ENCODE results near the gene CACNA2D3. TPM values are rescaled to one million over a fixed set of nuclear protein-coding genes. Genes with fewer than 3 reads are reported as not detected.

CACNA2D3 gene
- total RNA-seq, 1 donor from 2014 or later = 17.2 TPM

- Histone ChIP-seq H3K36me3 (no peaks in the 10 kb centered on the region), H3K27me3 (no peaks in the 10 kb centered on the region), H3K4me3 (no peak overlapping the region), H3K4me1 (no peaks in the 10 kb centered on the region), H3K9me3 (no peaks in the 10 kb centered on the region), H3K27ac (no peak overlapping the region)
- TF ChIP-seq POLR2A (IDR thresholded peaks at IDR 0.05) (no peak), POLR2AphosphoS5 (IDR thresholded peaks at IDR 0.05; ENCODE audit: insufficient read depth in 1 of 2, low read depth in 1 of 2) (no peak), CTCF (IDR thresholded peaks at IDR 0.05) (no peak)
- intact Hi-C loops (cut with DNase I) = no loop called here
- no peak for DNase-seq (ENCODE audit: extremely low spot score in 2 of 2)
Measured at GRCh38 chr3:54259636-54260035, 137.3 kb downstream of the CACNA2D3 start.

- H3K27ac ChIP-seq = no peak overlapping the region
- no peaks in the 10 kb centered on the region for H3K9me3 ChIP-seq
- DNase-seq (ENCODE audit: extremely low spot score in 2 of 2) = no peak
- no peaks in the 10 kb centered on the region for H3K4me1 ChIP-seq
- no peaks in the 10 kb centered on the region for H3K27me3 ChIP-seq
- TF ChIP-seq POLR2A (IDR thresholded peaks at IDR 0.05) (no peak), POLR2AphosphoS5 (IDR thresholded peaks at IDR 0.05; ENCODE audit: insufficient read depth in 1 of 2, low read depth in 1 of 2) (no peak), CTCF (IDR thresholded peaks at IDR 0.05) (no peak)
- H3K4me3 ChIP-seq = no peak overlapping the region
- H3K36me3 ChIP-seq = no peaks in the 10 kb centered on the region
- intact Hi-C loops (cut with DNase I) = no loop called here
Measured at GRCh38 chr3:54261141-54261540, 138.8 kb downstream of the CACNA2D3 start.

- Histone ChIP-seq H3K36me3 (no peaks in the 10 kb centered on the region), H3K27ac (no peak overlapping the region), H3K9me3 (no peaks in the 10 kb centered on the region), H3K4me1 (no peaks in the 10 kb centered on the region), H3K27me3 (no peaks in the 10 kb centered on the region), H3K4me3 (no peak overlapping the region)
- DNase-seq (ENCODE audit: extremely low spot score in 2 of 2) = no peak
- intact Hi-C loops (cut with DNase I) = loop anchor here (2.0 kb wide), 1 partner anchor 40 kb away; no protein-coding TSS in a partner anchor
- TF ChIP-seq POLR2A (IDR thresholded peaks at IDR 0.05) = no peak
- TF ChIP-seq CTCF (IDR thresholded peaks at IDR 0.05) = no peak
- no peak for TF ChIP-seq POLR2AphosphoS5 (IDR thresholded peaks at IDR 0.05; ENCODE audit: insufficient read depth in 1 of 2, low read depth in 1 of 2)
Measured at GRCh38 chr3:54262541-54262940, 140.2 kb downstream of the CACNA2D3 start.

- no peak for DNase-seq (ENCODE audit: extremely low spot score in 2 of 2)
- no peaks in the 10 kb centered on the region for H3K27me3 ChIP-seq
- H3K4me3 ChIP-seq = no peak overlapping the region
- H3K27ac ChIP-seq = no peak overlapping the region
- H3K36me3 ChIP-seq = no peaks in the 10 kb centered on the region
- H3K4me1 ChIP-seq = no peaks in the 10 kb centered on the region
- intact Hi-C loops (cut with DNase I) = loop anchor here (2.0 kb wide), 1 partner anchor 40 kb away; no protein-coding TSS in a partner anchor
- TF ChIP-seq CTCF (IDR thresholded peaks at IDR 0.05) (no peak), POLR2AphosphoS5 (IDR thresholded peaks at IDR 0.05; ENCODE audit: insufficient read depth in 1 of 2, low read depth in 1 of 2) (no peak), POLR2A (IDR thresholded peaks at IDR 0.05) (no peak)
- no peaks in the 10 kb centered on the region for H3K9me3 ChIP-seq
Measured at GRCh38 chr3:54262946-54263345, 140.6 kb downstream of the CACNA2D3 start.

GRCh38 chr3:54264050-54264449, 141.7 kb downstream of the CACNA2D3 start:
- TF ChIP-seq POLR2AphosphoS5 (IDR thresholded peaks at IDR 0.05; ENCODE audit: insufficient read depth in 1 of 2, low read depth in 1 of 2) (no peak), POLR2A (IDR thresholded peaks at IDR 0.05) (no peak), CTCF (IDR thresholded peaks at IDR 0.05) (no peak)
- Histone ChIP-seq H3K9me3 (no peaks in the 10 kb centered on the region), H3K27ac (no peak overlapping the region), H3K4me3 (no peak overlapping the region), H3K27me3 (no peaks in the 10 kb centered on the region), H3K36me3 (no peaks in the 10 kb centered on the region), H3K4me1 (no peaks in the 10 kb centered on the region)
- intact Hi-C loops (cut with DNase I) = no loop called here
- DNase-seq (ENCODE audit: extremely low spot score in 2 of 2) = no peak
